Renal cortical epithelial cell (primary cell): ENCODE measurements around the gene HTR1D. TPM values are rescaled to one million over a fixed set of nuclear protein-coding genes. Genes with fewer than 3 reads are reported as not detected.

ENCODE experiments used
- DNase-seq: peaks from one replicate; pipeline ENCODE4 v3.0.0-alpha.2; 2011; ENCODE audit warnings: low read depth
- total RNA-seq: library from RNA; depleted of rRNA; stranded (reverse); fragments of >200 nt; gene quantifications from 2 replicates; pipeline ENCODE4 v1.2.3, GENCODE V29; 2014

HTR1D gene
- total RNA-seq, 1 donor from 2014 or later = under 0.01 TPM

DNA sequence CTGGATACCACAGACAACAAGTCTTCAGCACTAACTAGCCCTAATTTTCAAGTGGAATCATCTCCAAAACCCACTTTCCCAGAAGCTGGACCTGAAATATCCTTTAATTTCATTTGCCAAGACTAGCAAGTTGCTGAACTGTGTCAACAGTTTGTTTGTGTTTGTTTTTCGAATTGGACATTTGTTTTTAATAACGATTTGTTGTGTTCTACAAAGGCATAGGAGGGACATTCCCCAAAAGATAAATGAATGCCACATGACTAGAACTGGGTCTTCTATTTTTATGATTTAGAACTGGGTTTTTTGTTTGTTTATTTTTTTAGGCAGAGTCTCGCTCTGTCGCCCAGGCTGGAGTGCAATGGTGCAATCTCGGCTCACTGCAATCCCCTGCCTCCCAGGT lies 66.6 kb downstream of the HTR1D start:
- no peak for DNase-seq

DNA sequence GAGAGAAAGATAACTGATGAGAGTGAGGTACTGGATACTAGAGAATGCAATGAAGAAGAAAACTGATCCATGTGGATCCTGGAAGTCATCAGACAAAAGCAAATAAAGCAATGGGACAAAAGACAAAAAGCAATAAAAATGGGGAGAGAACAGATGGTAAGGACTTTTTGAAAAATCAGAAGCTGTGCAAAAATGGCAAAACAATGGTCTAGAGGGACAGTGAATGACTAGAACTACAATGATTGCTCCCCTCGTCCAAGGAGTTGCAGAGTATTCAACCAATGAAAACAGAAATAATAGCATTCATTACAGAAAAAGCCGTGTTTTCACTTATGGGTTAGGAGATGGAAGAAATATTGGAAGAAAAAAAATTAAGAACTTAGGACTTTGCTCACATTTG lies 67.2 kb downstream of the HTR1D start:
- DNase-seq = no peak

DNA sequence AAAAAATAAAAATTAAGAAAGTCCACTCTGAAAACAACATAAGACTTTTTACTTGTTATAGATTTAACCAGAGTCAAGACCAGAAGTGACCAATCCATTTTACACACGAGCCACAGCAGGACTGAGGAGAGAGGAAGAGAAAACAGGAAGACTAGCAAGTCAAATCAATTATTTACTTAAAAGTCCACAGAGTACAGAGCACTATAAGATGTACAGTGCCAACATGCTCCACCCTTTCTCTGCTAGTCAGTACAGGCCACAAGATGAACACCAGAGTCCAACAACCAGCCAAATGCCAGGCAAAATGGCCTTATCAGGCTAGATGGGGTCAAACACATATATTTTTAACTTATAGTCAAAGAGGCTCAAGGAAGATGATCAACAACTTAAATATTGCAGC lies 68.2 kb downstream of the HTR1D start:
- peak; percentile 78 for DNase-seq

DNA sequence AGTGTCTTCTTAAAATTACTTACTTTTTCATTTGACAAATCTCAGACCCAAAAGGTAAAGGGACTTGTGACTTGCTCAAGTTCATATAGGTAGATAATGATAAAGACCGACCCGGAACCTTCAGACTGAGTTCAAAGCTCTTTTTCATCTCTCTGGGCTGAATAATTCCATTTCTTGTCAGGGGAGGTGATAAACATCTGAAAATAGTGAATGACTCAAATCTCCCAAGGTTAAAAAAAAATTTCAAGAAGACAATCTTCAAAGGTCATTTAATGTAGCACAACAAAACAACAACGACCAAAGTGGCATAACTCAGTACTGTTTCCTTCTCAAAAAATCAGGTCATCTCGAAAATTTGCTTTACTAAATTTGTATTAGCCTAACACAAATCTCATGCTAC lies 69.2 kb downstream of the HTR1D start:
- no peak for DNase-seq

Other genes with a start within 250 kb of the HTR1D start
- not detected in 2 replicates for gene LACTBL1, start 244.6 kb downstream of the HTR1D start, total RNA-seq
- not detected in 2 replicates for gene TEX46, start 201.7 kb downstream of the HTR1D start, total RNA-seq
- 112 and 124 TPM in 2 replicates for gene KDM1A, start 198.0 kb downstream of the HTR1D start, total RNA-seq
- 30.7 and 65.1 TPM in 2 replicates for gene LUZP1, start 48.6 kb downstream of the HTR1D start, total RNA-seq
- 65.8 and 131 TPM in 2 replicates for gene HNRNPR, start 126.8 kb upstream of the HTR1D start, total RNA-seq
- gene ZNF436, start 152.3 kb upstream of the HTR1D start, total RNA-seq = 19.8 and 35.2 TPM in 2 replicates
- 4.2 and 9.6 TPM in 2 replicates for gene TCEA3, start 207.2 kb upstream of the HTR1D start, total RNA-seq